Left lobe of liver (tissue), 2 donors: ENCODE measurements around the gene RSRC2. TPM values are rescaled to one million over a fixed set of nuclear protein-coding genes. Genes with fewer than 3 reads are reported as not detected.
A peak's percentile ranks its signal among the peaks of the same experiment; 100 is the strongest.
"Not testable (repeated sequence)": the region's sequence is repeated elsewhere in the genome, so short reads cannot be mapped to it uniquely, and the experiment has no call there.

Experiments
- ATAC-seq: fragments of 200-7000 bp; cut with Tn5 transposase; one replicate; pipeline ENCODE4 v1.9.1; 2020; ENCODE audit warnings: mild to moderate bottlenecking, moderate library complexity
- DNase-seq: peaks from one replicate; pipeline ENCODE4 v3.0.0-alpha.2; 2020; ENCODE audit warnings: low spot score
- total RNA-seq: library from RNA; stranded (reverse); gene quantifications from one replicate; pipeline ENCODE4 v1.2.1, GENCODE V29; 2021
- donor health status: DM: no; HTN: no; CAD: no; lungs with moderate emphysema.
- donor health status: DM: no; HTN: yes; CAD: no.

RSRC2 gene
- total RNA-seq, 1 donor from 2014 or later, result 25.2 TPM

DNA sequence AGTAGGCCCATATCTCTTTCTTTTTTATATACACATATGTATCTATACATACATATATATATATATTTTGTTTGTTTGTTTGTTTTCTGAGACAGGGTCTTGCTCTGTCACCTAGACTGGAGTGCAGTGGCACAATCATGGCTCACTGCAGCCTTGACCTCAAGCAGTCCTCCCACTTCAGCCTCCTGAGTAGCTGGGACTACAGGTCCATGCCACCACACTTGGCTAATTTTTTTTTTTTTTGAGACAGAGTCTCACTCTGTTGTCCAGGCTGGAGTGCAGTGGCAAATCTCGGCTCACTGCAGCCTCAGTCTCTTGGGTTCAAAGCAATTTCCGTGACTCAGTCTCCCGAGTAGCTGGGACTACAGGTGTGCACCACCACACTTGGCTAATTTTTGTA, 38.9 kb downstream of the RSRC2 start:
- not testable (repeated sequence) for DNase-seq, ATAC-seq

DNA sequence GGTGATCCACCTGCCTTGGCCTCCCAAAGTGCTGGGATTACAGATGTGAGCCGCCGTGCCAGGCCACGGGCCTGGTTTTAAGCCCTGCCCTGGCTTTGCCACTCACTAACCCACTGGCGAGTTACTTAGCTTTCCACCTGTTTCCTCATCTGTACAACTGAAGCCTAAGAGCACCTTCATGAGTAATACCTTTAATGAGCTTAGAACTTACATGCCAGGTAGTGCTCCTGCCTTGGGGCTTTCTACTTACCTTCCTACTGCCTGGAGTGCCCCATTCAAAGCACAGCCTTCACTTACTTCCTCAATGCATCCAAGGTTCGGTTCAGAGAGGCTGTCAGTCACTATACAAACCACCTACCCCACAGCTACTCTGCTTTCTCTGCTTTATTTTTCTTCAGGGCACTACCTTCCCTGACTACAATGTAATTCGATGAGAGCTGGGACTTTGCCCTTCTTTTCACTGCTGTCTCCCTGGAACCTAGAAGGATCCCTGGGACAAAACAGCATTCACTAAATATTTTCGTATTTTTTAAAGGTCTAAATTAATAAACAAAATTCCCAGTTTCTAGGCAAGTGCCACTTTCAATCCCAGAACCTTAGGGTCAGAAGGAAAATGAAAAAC, 39.8 kb downstream of the RSRC2 start:
- ATAC-seq, result peak; percentile 65
- DNase-seq, result no peak

DNA sequence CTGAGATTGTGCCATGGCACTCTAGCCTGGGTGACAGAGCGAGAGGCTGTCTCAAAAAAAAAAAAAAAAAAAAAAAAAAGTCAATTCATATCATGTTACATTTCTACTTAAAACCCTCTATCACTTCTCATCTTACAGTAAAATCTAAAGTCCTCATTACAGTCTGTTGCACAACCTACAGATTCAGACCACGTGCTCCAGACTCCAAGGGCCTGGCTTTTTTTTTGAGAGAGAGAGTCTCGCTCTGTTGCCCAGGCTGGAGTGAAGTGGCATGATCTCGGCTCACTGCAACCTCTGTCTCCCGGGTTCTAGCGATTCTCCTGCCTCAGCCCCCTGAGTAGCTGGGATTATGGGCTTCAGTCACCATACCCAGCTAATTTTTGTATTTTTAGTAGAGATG, 40.4 kb downstream of the RSRC2 start:
- ATAC-seq, result peak; percentile 53
- not testable (repeated sequence) for DNase-seq

DNA sequence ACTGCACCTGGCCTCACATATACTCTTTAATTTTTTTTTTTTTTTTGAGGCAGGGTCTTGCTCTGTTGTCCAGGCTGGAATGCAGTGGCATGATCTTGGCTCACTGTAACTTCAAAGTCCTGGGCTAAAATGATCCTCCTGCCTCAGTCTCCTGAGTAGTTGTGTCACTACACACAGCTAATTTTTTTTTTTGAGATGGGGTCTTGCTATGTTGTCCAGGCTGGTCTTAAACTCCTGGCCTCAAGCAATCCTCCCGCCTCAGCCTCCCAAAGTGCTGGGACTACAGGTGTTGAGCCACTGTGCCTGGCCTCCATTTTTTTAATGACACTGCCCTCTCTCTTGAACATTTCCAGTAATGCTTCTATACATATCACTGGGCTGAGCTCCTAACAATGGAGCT, 42.4 kb downstream of the RSRC2 start:
- not testable (repeated sequence) for ATAC-seq, DNase-seq

DNA sequence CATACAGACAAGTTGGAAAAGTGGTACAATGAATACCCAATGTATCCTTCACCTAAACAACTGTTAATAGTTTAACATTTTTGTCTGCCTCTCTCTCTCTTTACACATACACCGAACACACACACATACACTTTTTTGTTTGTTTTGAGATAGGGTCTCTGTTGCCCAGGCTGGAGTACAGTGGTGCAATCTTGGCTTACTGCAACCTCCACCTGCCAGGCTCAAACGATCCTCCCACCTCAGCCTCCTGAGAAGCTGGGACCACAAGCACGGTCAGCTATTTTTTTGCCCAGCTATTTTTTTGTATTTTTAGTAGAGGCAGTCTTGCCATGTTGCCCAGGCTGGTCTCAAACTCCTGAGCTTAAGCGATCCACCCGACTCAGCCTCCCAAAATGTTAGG, 42.8 kb downstream of the RSRC2 start:
- DNase-seq (no peak), ATAC-seq (no peak)

DNA sequence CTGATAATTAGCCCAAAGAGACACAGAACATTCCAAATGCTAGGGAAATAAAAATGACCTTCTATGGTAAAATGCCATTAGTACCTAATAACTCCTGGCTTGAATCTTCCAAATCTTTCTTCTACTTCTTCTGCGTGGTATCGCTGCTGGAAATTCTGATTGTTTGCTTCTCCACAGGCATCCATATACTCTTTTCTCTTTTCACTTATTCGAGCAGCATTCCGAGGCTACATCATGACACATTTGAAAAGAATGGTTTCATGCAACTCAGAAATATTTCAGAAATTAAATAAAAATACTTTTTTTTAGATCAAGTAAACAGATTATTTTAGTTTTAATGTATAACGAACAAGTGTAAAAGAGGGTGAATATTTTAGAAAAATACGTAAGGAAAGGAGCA, 44.9 kb downstream of the RSRC2 start:
- no peak for DNase-seq

DNA sequence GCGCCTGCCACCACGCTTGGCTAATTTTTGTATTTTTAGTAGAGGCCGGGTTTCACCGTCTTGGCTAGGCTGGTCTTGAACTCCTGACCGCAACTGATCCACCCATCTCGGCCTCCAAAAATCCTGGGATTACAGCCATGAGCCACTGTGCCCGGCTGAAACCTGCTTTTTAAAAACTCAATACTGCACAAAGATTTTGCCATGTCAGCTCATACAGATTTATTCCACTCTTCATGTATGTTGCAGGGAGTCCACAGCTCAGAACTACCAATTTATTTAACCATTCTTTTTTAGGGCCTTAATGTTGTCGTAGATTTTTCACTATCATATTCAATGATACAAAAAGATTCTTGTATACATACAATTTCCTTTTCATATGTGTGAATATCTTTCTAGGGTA, 46.0 kb downstream of the RSRC2 start:
- DNase-seq, result no peak
- no peak for ATAC-seq

More for the DNA sequence above, 44.9 kb downstream of the RSRC2 start:
- ATAC-seq, result no peak

DNA sequence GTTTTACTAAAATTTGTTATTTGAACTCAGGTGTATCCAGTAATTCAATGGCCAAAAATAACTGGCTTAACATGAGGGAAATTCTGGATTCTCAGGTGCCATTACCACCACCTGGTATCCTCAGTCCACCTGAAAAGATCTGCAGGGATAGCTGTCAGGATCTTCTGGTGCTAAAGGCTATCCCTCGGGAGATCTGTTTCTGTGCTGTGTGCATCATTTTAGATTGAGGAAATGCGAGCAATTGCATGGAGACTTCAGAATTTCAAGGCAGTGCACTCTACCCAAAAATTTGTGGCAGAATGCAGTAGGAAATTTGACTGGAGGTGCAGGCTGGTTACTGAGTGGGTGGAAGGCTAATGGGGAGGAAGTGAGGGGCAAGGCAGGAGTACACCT, 52.4 kb downstream of the RSRC2 start:
- ATAC-seq (no peak), DNase-seq (peak; percentile 7)

DNA sequence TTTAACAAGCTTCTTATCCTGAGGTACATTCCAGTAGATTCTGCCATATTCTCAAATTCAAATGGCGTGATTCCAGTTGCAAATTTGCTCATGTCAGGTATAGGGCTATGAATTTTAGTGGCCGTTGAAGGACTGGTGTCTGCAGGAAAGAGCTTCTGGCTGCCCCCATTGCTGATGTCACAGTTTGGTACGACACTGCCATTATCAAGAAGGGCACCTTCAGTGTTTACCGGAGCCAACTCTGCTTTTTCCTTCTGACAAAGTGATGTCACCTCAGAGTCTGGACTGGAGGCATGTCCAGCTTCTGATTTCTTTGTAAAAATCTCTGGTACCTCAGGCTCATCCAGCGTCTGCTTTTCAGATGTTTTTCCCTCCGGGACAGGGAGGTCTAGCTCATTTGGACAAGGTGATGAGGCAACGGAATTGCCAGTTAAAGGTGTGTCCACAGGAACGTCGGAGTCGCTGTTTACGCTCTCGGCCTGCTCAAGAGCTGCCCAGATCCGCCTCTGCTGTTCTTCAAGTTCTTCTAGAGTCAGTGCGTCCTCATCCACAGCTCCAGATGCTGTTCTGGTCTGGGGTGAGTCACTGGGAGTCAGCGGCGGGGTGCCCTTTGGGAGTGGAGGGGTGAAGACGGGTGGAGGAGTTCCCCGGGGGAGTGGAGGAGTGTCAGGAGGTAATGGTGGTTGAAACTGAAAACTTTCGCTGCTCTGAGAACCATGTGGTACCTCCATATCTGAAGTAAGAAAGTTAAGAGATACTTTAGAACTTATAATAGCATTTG, 53.0 kb downstream of the RSRC2 start:
- ATAC-seq (no peak), DNase-seq (peak; percentile 36)

DNA sequence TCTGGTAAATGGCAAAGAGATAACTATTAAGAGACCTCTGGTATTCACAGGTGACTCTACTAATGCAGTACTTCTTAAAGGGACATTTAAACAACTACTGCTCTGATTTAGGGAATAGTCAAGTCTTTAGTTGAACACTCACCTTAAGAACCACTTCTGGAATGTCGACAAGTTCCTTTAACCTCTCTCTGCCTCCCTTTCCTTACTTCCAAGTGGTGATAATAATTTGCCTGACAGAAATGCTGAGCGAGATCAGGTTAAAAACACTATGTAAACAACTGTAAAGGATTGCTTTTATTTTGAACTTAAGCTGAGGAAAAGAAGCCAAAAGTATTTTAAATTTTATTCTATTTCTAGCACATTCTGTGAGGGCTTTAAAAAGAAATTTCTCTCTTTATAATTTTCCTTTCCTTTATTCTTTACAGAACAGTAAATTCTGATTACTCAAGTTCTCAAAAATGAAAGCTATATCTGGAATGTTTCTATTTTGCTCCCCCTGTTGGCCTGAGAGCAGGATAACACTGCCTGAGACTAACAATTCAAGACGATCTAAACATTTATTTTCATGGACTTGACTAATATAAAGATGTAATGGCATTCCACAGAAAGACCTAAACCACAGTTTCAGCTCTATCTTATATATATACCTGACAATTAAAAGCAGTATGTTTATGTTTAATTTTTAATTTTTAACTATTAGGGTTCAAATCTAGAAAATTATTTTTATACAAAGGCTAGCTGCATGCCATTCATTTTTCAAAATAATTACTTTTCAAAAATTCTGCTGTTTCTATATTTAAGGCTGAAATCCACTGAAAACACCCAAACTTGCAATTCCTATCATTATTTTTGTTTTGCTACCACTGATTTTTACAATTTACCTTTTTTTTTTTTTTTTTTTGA, 55.2 kb downstream of the RSRC2 start:
- ATAC-seq (peak; percentile 90), DNase-seq (peak; percentile 23)

DNA sequence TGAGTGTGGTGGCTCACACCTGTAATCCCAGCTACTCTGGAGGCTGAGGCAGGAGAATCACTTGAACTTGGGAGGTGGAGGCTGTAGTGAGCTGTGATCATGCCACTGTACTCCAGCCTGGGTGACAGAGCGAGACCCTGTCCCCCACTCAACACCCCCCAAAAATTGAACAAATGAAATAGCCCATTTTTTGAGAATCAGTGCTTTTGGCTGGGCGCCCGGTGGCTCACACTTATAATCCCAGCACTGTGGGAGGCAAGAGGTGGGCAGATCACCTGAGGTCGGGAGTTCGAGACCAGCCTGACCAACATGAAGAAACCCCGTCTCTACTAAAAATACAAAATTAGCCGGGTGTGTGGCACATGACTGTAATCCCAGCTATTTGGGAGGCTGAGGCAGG, 56.2 kb downstream of the RSRC2 start:
- ATAC-seq, result not testable (repeated sequence)
- peak; percentile 35 for DNase-seq

DNA sequence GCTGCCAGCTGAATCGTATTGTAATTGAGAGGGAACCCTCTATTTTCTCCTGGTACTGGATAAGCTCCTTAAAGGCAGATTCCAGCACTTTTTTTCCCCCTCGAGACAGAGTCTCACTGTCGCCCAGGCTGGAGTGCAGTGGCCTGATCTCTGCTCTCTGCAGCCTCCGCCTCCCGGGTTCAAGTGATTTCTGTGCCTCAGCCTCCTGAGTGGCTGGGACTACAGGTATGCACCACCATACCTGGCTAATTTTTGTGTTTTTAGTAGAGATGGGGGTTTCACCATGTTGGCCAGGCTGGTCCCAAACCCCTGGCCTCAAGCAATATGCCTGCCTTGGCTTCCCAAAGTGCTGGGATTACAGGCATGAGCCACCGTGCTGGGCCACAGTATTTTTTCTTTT, 56.9 kb downstream of the RSRC2 start:
- ATAC-seq, result not testable (repeated sequence)
- peak; percentile 6 for DNase-seq

DNA sequence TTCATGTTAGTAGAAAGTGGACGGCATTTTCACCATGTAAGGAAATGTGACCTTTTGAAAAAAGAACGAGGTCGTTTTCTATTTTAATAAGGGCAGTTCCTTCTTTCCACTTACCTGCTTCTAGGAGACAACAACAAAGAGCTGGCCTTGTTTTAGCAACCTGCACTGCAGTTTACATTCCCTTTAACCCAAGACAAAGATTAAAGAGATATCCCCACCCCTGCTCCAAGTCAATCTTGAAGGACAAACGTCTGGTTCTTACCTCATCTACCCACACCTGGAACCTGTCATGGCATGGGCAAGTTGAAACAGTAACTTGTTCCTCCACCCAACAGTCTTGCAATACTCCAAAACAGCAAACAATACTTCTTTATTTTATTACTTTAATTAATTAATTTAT, 58.8 kb downstream of the RSRC2 start:
- ATAC-seq (no peak), DNase-seq (no peak)

DNA sequence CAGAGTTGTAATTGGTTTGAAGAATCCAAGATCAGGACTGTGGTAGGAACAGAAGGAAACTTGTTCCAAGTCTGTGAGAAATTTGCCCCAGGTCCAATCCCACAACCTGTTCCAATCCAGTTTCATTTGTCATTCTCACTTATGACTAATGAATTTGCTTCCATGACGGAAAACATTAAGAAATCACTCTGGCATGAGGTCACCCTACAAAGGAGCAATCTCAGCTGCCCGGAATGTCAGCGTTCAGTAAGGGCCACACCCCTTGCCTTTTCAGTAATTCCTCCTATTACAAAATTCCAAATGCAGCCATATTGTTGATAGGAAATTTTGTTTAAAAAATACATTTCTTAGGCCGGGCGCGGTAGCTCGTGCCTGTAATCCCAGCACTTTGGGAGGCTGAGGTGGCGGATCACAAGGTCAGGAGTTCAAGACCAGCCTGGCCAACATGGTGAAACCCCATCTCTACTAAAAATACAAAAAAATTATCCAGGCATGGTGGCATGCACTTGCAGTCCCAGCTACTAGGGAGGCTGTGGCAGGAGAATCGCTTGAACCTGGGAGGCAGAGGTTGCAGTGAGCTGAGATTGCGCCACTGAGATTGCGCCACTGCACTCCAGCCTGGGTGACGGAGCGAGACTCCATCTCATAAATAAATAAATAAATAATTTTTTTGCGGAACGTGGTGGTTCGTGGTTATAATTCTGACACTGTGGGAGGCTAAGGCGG, 62.3 kb downstream of the RSRC2 start:
- not testable (repeated sequence) for ATAC-seq

DNA sequence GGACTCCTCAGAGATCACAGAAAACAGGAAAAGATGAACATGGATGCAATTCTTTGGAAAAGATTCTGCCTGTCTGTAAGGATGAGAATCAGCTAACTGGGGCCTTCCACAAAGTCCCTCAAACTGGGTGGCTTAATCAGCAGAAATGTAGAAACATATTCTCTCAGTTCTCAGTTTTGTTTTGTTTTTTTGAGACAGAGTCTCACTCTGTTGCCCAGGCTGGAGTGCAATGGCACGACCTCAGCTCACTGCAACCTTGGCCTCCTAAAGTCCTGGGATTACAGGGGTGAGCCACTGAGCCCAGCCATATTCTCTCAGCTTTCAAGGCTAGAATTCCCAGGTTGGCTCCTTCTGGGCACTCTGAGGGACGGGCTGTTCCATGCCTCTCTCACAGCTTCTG, 66.1 kb downstream of the RSRC2 start:
- ATAC-seq (no peak), DNase-seq (no peak)

More for the DNA sequence above, 62.3 kb downstream of the RSRC2 start:
- DNase-seq, result peak; percentile 33

DNA sequence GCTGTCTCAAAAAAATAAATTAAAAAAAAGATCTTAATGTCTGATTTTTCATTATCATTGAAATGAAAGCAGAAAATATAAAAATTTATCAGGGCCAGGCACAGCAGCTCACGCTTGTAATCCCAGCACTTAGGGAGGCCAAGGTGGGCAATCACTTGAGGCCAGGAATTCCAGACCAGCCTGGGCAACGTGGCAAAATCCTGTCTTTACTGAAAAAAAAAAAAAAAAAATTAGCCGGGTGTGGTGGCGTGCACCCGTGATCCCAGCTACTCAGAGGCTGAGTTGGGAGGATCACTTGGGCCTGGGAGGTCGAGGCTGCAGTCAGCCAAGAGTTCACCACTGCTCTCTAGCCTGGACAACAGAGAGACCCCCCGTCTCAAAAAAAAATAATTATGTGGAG, 66.7 kb downstream of the RSRC2 start:
- no peak for DNase-seq
- no peak for ATAC-seq

DNA sequence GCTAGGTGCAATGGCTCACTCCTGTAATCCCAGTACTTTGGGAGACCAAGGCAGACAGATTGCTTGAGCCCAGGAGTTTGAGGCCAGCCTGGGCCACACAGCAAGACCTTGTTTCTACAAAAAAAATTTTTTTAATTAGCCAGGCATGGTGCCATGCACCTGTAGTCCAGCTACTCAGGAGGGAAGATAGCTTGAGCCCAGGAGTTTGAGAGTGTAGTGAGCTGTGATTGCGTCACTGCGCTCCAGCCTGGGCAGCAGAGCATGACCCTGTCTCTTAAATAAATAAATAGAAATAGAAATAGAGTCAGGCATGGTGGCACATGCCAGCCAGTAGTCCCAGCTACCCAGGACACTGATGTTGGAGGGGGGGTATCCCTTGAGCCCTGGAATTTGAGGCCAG, 67.5 kb downstream of the RSRC2 start:
- peak; percentile 53 for DNase-seq
- peak; percentile 88 for ATAC-seq

DNA sequence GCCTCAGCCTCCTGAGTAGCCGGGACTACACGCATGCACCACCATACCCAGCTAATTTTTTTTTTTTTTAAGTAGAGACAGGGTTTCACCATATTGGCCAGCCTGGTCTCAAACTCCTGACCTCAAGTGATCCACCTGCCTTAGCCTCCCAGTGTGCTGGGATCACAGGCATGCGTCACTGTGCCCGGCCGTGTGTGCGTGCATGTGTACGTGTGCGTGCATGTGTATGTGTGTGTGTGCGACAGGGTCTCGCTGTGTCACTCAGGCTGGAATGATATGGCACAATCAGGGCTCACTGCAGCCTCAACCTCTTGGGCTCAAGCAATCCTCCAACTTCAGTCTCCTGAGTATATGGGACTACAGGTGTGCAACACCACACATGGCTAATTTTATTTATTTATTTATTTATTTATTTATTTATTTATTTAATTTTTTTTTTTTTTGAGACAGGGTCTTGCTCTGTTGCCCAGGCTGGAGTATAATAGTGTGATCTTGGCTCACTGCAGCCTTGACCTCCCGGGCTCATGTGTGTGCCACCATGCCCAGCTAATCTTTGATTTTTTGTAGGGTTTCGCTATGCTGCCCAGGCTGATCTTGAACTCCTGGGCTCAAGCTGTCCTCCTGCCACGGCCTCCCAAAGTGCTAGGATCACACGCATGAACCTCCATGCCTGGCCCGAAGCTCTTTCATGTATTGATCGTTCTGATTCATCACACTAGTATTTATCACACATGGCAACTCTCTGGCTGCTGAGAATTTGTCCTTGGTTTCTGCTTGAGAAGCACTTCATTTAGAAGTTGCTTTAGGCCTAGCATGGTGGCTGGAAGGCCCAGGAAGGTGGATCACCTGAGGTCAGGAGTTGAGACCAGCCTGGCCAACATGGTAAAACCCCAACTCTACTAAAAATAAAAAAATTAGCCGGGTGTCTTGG, 68.4 kb downstream of the RSRC2 start:
- no peak for DNase-seq

DNA sequence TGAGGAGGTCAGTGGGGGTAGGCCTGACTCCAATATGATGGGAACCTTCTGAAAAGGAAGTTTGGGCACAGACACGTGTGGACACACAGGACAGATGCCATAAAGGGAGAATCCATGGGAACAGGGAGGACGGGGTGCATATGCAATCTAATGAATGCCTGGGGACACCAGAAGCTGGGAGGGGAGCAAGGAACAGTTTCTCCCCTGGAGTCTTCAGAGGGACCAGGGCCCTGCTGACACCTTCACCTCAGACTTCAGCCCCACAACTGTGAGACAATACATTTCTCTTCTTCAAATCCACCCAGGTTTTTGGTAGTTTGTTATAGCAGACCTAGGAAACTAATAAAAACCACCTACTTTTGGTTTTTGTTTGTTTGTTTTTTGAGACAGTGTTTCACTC, 69.1 kb downstream of the RSRC2 start:
- DNase-seq (no peak), ATAC-seq (no peak)

More for the DNA sequence above, 68.4 kb downstream of the RSRC2 start:
- ATAC-seq, result no peak

DNA sequence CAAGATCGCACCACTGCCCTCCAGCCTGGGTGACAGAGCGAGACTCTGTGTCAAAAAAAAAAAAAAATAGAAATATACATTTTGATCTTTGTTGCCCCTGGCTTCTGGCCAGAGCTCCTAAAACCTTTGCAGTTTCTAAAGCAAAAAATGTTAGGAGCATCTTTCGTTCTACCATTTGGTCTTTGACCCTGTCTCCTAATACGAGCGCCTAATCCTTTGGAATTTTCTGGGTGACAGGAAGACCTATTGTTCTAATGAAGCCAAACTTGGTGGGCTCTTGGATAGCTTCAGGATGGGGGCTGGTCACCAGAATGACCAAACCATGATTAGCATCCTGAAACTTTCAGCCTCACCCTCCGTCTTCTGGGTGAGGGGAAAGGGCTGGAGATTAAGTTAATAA, 72.0 kb downstream of the RSRC2 start:
- no peak for ATAC-seq
- DNase-seq, result no peak
